OCI-LY3 (cell line): ENCODE results near the gene UNC5B.

Source experiments
- H2AFZ ChIP-seq: fragments of 200-600, 300-600 bp; shearing (Covaris generic); 2 replicates; pipeline ENCODE4 v1.6.0; 2014; ENCODE audit warnings: antibody characterized with exemption, low read depth, low read length
- H3K27ac ChIP-seq: fragments of 200-600, 300-600 bp; sonication (generic); 2 replicates; pipeline ENCODE4 v1.5.1; 2014; ENCODE audit warnings: mild to moderate bottlenecking, low read length, moderate library complexity, mixed read lengths
- H3K27me3 ChIP-seq: fragments of 200-600, 300-600 bp; sonication (generic); 2 replicates; pipeline ENCODE4 v1.6.1; 2014; ENCODE audit warnings: low read depth, low read length, mixed read lengths
- H3K36me3 ChIP-seq: fragments of 200-600, 300-600 bp; sonication (generic); replicated peaks from 2 replicates; pipeline ENCODE3; 2014; ENCODE audit warnings: low read depth, low read length, mixed read lengths
- H3K4me1 ChIP-seq: fragments of 300-600, 200-600 bp; sonication (generic); 2 replicates; pipeline ENCODE4 v1.6.1; 2014; ENCODE audit warnings: low read length, mixed read lengths
- H3K4me2 ChIP-seq: fragments of 200-600, 300-600 bp; sonication (generic); 2 replicates; pipeline ENCODE4 v1.6.1; 2014; ENCODE audit warnings: low read length, mixed read lengths
- H3K4me3 ChIP-seq: fragments of 300-600, 200-600 bp; sonication (generic); 2 replicates; pipeline ENCODE4 v1.5.1; 2014; ENCODE audit warnings: antibody characterized with exemption, mild to moderate bottlenecking, low read length, moderate library complexity
- H3K79me2 ChIP-seq: fragments of 300-600, 200-600 bp; shearing (Covaris generic); 2 replicates; pipeline ENCODE4 v1.6.1; 2014; ENCODE audit warnings: mild to moderate bottlenecking, low read length, mixed read lengths
- H3K9ac ChIP-seq: fragments of 300-600, 200-600 bp; shearing (Covaris generic); 2 replicates; pipeline ENCODE4 v1.6.0; 2014; ENCODE audit warnings: mild to moderate bottlenecking, low read length, moderate library complexity
- H3K9me3 ChIP-seq: fragments of 200-600, 300-600 bp; shearing (Covaris generic); 2 replicates; pipeline ENCODE4 v1.6.1; 2014; ENCODE audit warnings: low read length, mixed read lengths; ENCODE audit not compliant: insufficient read depth
- H4K20me1 ChIP-seq: fragments of 200-600, 300-600 bp; sonication (generic); 2 replicates; pipeline ENCODE4 v1.6.1; 2016; ENCODE audit warnings: low read length, mixed read lengths; ENCODE audit not compliant: insufficient read depth
- CTCF ChIP-seq: fragments of 200-600, 300-600 bp; sonication (generic); IDR thresholded peaks from 2 replicates; pipeline ENCODE4 v1.5.1; 2014; ENCODE audit warnings: antibody characterized with exemption, low read length, low read depth
- EZH2phosphoT487 ChIP-seq: fragments of 200-600 bp; shearing (Covaris generic); IDR thresholded peaks from 2 replicates; pipeline ENCODE4 v1.6.1; 2018; ENCODE audit warnings: antibody characterized with exemption, mixed run types, low read depth

Gene UNC5B

GRCh38 chr10:71213127-71213621 lies 804 bp downstream of the UNC5B start:
- H3K9ac ChIP-seq = peak overlapping the region; percentile 37; the same call in 1 of the 2 replicates
- TF ChIP-seq CTCF = no peak
- no peak for TF ChIP-seq EZH2phosphoT487
- H3K4me2 ChIP-seq = peak overlapping the region; percentile 72
- H3K9me3 ChIP-seq = no peaks in the 10 kb centered on the region
- no peaks in the 10 kb centered on the region for H3K4me1 ChIP-seq
- H3K4me3 ChIP-seq = peak overlapping the region; percentile 74
- peaks cover 25% of the 10 kb centered on the region for H3K27me3 ChIP-seq
- no peak overlapping the region for H3K27ac ChIP-seq
- H2AFZ ChIP-seq = no peak overlapping the region
- H3K79me2 ChIP-seq = no peaks in the 10 kb centered on the region
- H3K36me3 ChIP-seq = no peaks in the 10 kb centered on the region
- no peaks in the 10 kb centered on the region for H4K20me1 ChIP-seq

GRCh38 chr10:71213761-71214440 lies 1.5 kb downstream of the UNC5B start:
- no peaks in the 10 kb centered on the region for H3K36me3 ChIP-seq
- no peak overlapping the region for H3K4me3 ChIP-seq
- no peaks in the 10 kb centered on the region for H3K79me2 ChIP-seq
- no peak overlapping the region for H3K4me2 ChIP-seq
- TF ChIP-seq EZH2phosphoT487 (no peak), CTCF (no peak)
- H3K27ac ChIP-seq = no peak overlapping the region
- no peaks in the 10 kb centered on the region for H4K20me1 ChIP-seq
- peaks cover 25% of the 10 kb centered on the region for H3K27me3 ChIP-seq
- no peak overlapping the region for H3K9ac ChIP-seq
- H3K9me3 ChIP-seq = no peaks in the 10 kb centered on the region
- no peaks in the 10 kb centered on the region for H3K4me1 ChIP-seq
- H2AFZ ChIP-seq = no peak overlapping the region

- Histone ChIP-seq H3K27ac (no peak overlapping the region), H2AFZ (no peak overlapping the region), H3K4me1 (no peaks in the 10 kb centered on the region), H3K27me3 (peaks cover 19% of the 10 kb centered on the region), H3K4me3 (no peak overlapping the region), H4K20me1 (no peaks in the 10 kb centered on the region), H3K79me2 (no peaks in the 10 kb centered on the region), H3K36me3 (no peaks in the 10 kb centered on the region), H3K4me2 (no peak overlapping the region), H3K9me3 (no peaks in the 10 kb centered on the region), H3K9ac (no peak overlapping the region)
- no peak for TF ChIP-seq CTCF
- no peak for TF ChIP-seq EZH2phosphoT487
These were observed 2.5 kb downstream of the UNC5B start for GRCh38 chr10:71214641-71215559.

DNA sequence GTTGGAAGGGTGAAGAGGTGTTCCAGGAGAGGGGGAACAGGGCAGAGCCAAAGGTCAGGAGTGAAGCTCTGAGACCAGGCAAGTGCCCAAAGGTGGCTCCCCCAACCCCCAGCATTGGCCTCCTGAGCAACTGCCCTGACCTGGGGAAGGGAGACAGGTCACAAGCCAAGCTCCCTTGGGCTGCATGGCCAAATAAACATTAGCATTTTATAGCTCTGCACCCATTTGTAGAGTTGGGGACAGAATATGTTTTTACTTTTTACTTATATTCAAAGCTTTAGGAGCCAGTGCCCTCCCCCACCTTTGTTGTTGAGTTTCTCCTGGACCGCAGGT lies 4.0 kb downstream of the UNC5B start:
- TF ChIP-seq CTCF (no peak), EZH2phosphoT487 (no peak)
- H3K9me3 ChIP-seq = no peaks in the 10 kb centered on the region
- H2AFZ ChIP-seq = no peak overlapping the region
- H3K4me1 ChIP-seq = no peaks in the 10 kb centered on the region
- H3K27ac ChIP-seq = no peak overlapping the region
- no peaks in the 10 kb centered on the region for H3K36me3 ChIP-seq
- peaks cover 5% of the 10 kb centered on the region for H3K27me3 ChIP-seq
- H3K4me2 ChIP-seq = no peak overlapping the region
- no peaks in the 10 kb centered on the region for H3K79me2 ChIP-seq
- no peak overlapping the region for H3K9ac ChIP-seq
- no peak overlapping the region for H3K4me3 ChIP-seq
- H4K20me1 ChIP-seq = no peaks in the 10 kb centered on the region
